H1 (cell line): Measurements from ENCODE around the gene ZNF30. TPM values are rescaled to one million over a fixed set of nuclear protein-coding genes. Genes with fewer than 3 reads are reported as not detected.

Experiments
- JUN ChIP-seq: IDR thresholded peaks from 2 replicates; pipeline ENCODE4 v1.6.1; 2011; ENCODE audit warnings: low read depth, mild to moderate bottlenecking, improper control_type of control experiment, low read length
- POLR2A ChIP-seq, 2 experiments: IDR thresholded peaks; 1 replicate in 1 of 2; 2 replicates in 1 of 2; pipeline ENCODE4 v1.6.1; 2011; ENCODE audit warnings: low read depth in 2 of 2, low read length in 2 of 2, mild to moderate bottlenecking in 2 of 2; ENCODE audit errors: control extremely low read depth in 1 of 2
- YY1 ChIP-seq: IDR thresholded peaks from 2 replicates; pipeline ENCODE4 v1.6.1; 2011; ENCODE audit warnings: low read depth, mild to moderate bottlenecking, low read length
- polyA plus RNA-seq, 7 experiments: library from polyadenylated mRNA; depleted of rRNA in 3 of 7; stranded (reverse) in 5 of 7; unstranded in 2 of 7; fragments of >200 nt in 5 of 7; fragments of 200-250 nt in 2 of 7; gene quantifications; 1 replicate in 5 of 7; 2 replicates in 1 of 7; 4 replicates in 1 of 7; pipeline versions ENCODE4 v1.2.1 to v1.2.3, GENCODE V29; 2011 to 2013; ENCODE audit warnings: missing spikeins in 2 of 7, mixed read lengths in 2 of 7
- total RNA-seq: library from RNA; stranded (reverse); fragmentation: NEBNext Ultra II Directional; extraction: Animal tissue kit (Norgen Biotek cat#: 25700); gene quantifications from 2 replicates; pipeline ENCODE4 v1.2.1, GENCODE V29; 2021
- TF ChIP-seq, protein P1 (sequence below): fragments of 300-600 bp; sonication (generic); IDR thresholded peaks from 2 replicates; pipeline ENCODE4 v1.7.1; 2012; ENCODE audit warnings: low read length, moderate library complexity, mild to moderate bottlenecking, inconsistent platforms; ENCODE audit not compliant: insufficient replicate concordance
- TF ChIP-seq, protein P2 (sequence below): IDR thresholded peaks from 2 replicates; pipeline ENCODE4 v1.6.1; 2012; ENCODE audit warnings: inconsistent platforms

The ZNF30 gene
- total and polyA plus RNA-seq, 2 of the 8 experiments (the other 6 are each of a cell fraction or from before 2014, with no cell fraction given) = 2.0 to 4.7 TPM

DNA sequence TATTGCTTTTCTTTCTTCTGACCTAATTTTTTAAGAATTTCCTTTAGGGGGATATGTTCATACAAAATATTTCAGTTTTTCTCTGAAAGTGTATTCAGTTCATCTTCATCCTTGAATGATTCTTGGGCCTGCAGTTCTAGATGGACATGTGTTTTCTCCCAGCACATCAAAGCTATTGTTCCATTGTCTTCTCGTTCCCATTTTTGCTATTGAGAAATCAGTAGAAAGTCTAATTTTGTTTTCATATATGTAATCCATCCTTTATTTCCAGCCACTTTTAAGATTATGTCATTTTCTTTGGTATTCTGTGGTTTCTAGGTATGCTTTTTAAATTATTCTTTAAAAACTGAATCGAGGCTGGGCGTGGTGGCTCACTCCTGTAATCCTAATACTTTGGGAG, 57.6 kb downstream of the ZNF30 start (continued):
- TF ChIP-seq, protein P1, sequence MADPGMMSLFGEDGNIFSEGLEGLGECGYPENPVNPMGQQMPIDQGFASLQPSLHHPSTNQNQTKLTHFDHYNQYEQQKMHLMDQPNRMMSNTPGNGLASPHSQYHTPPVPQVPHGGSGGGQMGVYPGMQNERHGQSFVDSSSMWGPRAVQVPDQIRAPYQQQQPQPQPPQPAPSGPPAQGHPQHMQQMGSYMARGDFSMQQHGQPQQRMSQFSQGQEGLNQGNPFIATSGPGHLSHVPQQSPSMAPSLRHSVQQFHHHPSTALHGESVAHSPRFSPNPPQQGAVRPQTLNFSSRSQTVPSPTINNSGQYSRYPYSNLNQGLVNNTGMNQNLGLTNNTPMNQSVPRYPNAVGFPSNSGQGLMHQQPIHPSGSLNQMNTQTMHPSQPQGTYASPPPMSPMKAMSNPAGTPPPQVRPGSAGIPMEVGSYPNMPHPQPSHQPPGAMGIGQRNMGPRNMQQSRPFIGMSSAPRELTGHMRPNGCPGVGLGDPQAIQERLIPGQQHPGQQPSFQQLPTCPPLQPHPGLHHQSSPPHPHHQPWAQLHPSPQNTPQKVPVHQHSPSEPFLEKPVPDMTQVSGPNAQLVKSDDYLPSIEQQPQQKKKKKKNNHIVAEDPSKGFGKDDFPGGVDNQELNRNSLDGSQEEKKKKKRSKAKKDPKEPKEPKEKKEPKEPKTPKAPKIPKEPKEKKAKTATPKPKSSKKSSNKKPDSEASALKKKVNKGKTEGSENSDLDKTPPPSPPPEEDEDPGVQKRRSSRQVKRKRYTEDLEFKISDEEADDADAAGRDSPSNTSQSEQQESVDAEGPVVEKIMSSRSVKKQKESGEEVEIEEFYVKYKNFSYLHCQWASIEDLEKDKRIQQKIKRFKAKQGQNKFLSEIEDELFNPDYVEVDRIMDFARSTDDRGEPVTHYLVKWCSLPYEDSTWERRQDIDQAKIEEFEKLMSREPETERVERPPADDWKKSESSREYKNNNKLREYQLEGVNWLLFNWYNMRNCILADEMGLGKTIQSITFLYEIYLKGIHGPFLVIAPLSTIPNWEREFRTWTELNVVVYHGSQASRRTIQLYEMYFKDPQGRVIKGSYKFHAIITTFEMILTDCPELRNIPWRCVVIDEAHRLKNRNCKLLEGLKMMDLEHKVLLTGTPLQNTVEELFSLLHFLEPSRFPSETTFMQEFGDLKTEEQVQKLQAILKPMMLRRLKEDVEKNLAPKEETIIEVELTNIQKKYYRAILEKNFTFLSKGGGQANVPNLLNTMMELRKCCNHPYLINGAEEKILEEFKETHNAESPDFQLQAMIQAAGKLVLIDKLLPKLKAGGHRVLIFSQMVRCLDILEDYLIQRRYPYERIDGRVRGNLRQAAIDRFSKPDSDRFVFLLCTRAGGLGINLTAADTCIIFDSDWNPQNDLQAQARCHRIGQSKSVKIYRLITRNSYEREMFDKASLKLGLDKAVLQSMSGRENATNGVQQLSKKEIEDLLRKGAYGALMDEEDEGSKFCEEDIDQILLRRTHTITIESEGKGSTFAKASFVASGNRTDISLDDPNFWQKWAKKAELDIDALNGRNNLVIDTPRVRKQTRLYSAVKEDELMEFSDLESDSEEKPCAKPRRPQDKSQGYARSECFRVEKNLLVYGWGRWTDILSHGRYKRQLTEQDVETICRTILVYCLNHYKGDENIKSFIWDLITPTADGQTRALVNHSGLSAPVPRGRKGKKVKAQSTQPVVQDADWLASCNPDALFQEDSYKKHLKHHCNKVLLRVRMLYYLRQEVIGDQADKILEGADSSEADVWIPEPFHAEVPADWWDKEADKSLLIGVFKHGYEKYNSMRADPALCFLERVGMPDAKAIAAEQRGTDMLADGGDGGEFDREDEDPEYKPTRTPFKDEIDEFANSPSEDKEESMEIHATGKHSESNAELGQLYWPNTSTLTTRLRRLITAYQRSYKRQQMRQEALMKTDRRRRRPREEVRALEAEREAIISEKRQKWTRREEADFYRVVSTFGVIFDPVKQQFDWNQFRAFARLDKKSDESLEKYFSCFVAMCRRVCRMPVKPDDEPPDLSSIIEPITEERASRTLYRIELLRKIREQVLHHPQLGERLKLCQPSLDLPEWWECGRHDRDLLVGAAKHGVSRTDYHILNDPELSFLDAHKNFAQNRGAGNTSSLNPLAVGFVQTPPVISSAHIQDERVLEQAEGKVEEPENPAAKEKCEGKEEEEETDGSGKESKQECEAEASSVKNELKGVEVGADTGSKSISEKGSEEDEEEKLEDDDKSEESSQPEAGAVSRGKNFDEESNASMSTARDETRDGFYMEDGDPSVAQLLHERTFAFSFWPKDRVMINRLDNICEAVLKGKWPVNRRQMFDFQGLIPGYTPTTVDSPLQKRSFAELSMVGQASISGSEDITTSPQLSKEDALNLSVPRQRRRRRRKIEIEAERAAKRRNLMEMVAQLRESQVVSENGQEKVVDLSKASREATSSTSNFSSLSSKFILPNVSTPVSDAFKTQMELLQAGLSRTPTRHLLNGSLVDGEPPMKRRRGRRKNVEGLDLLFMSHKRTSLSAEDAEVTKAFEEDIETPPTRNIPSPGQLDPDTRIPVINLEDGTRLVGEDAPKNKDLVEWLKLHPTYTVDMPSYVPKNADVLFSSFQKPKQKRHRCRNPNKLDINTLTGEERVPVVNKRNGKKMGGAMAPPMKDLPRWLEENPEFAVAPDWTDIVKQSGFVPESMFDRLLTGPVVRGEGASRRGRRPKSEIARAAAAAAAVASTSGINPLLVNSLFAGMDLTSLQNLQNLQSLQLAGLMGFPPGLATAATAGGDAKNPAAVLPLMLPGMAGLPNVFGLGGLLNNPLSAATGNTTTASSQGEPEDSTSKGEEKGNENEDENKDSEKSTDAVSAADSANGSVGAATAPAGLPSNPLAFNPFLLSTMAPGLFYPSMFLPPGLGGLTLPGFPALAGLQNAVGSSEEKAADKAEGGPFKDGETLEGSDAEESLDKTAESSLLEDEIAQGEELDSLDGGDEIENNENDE = no peak
- no peak for TF ChIP-seq JUN
- no peak for TF ChIP-seq YY1
- TF ChIP-seq, protein P2, sequence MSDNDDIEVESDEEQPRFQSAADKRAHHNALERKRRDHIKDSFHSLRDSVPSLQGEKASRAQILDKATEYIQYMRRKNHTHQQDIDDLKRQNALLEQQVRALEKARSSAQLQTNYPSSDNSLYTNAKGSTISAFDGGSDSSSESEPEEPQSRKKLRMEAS = no peak
- TF ChIP-seq POLR2A (IDR thresholded peaks at IDR 0.05; ENCODE audit: control extremely low read depth in 1 of 2, low read depth in 2 of 2, low read length in 2 of 2) = no peak
